ENCODE results near the gene BCL7A.

The BCL7A gene

DNA sequence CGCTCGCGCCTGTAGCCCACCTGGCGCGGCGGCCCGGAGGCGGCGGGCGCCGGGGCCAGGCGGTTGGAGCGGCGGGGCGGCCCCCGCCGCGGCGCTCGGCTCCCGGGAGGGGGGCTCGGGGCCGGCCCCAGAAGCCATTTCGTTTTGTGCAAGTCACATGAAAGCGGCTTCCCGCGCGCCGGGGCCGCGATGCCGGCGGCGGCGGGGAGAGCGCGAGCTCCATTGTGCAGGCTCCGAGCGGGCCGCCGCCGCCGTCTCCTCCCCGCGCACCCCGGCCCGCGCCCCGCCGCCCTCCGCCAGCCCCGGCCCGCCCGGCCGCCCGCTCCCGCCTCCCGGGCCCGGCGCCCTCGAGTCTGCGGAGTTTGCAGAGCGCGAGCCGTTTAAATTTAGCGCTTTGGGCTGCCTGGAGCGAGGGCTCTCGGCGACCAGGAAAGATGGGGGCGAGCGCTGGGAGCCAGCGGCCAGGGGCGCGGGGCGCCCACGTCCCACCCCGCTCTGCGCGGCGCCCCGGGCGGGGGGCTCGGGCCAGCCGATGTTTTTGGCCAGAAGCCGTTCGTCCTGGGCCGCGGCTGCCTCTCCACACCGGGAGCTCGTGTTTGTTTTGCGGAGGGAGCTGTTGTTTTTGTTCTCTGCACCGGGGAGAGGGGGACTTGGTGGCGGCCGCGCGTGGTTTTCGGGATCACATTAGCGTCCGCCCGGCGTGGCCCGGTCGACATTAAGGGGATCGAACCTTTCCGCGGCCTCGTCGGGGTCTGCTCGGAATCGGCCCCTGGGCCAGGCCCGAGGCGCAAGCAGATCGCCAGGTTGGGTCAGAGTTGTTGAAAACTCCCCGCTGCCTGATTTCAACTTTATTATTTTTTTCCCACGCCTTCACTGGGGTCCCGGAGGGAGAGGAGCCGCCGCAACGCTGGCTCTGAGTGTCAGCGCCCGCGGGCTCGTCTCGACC lies 982 bp downstream of the BCL7A start:
- TF ChIP-seq CTCF (IDR thresholded peaks at IDR 0.05): no peak
- no peak for TF ChIP-seq ZFX (IDR thresholded peaks at IDR 0.05; ENCODE audit: borderline replicate concordance)
- H3K27ac ChIP-seq: peak overlapping the region; percentile 87

DNA sequence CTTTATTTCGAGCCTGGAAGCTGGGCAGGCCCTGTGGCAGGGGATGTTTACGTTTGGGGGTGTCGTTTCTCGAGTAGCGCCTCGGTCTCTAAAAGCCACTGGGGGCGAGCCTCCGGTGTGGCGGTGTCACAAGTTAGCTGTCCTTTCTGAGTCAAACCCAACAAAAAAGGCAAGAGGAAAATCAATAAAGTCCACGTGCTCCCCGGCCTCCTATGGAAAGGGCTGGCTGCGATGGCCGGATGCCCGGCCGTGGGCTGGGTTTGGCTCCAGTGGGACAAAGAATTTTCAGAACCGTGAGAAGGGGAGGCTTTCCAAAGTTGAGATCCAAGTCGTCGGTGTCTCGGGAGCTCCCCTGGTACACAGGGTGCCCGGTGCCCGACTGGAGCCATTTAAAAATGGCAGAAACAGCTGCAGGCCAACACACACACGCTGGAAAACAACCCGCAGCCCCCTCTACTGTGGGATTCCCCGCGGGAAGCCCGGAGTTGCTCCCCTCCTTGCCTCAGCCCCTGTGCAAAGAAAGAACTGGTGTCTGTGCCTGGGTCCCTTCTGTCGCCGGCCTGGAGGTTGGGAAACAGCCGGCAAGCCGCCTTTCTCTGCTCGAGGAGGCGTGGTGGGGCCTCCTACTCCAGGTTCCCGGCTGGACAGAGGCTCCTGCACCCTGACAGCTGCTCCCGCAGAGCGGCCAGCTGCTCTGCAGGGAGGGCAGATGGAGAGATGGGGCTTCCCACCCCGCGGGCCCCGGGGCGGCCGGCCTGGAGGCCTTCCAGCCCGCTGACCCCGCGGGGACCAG lies 1.9 kb downstream of the BCL7A start:
- no peak for TF ChIP-seq CTCF (IDR thresholded peaks at IDR 0.05)
- no peak for TF ChIP-seq ZFX (IDR thresholded peaks at IDR 0.05; ENCODE audit: borderline replicate concordance)
- H3K27ac ChIP-seq: peak overlapping the region; percentile 87

DNA sequence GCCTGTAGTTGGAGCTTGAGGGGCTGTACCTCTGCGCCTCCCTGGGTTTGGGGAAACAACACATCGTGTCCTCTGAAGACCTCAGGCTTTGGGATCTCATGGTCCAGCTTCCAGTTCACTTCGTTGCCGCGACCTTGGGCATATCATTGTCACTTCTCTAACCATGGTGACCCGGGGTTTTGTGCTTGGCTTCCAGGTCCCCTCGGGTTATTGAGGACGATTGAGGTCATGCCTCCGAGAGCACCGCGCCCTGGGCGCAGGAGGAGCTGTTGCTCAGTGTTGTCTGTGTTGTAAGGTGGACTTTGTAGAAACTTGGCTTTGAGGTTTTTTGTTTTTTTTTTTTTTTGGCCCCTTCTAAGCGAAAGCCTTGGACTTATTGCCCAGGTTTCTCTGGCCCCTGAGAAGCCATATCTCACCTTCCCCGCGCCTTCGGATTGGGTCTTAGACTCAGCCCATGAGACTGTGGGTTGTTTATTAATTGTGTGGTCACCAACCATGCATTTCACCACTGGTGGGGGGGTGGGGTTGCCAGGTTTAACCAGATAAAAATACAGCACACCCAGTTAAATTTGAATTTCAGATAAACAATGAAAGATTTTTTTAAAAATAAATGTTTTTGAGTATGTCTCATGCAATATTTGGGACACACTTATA lies 2.6 kb downstream of the BCL7A start:
- H3K27ac ChIP-seq: peak overlapping the region; percentile 87
- no peak for TF ChIP-seq CTCF (IDR thresholded peaks at IDR 0.05)
- TF ChIP-seq ZFX (IDR thresholded peaks at IDR 0.05; ENCODE audit: borderline replicate concordance): no peak

DNA sequence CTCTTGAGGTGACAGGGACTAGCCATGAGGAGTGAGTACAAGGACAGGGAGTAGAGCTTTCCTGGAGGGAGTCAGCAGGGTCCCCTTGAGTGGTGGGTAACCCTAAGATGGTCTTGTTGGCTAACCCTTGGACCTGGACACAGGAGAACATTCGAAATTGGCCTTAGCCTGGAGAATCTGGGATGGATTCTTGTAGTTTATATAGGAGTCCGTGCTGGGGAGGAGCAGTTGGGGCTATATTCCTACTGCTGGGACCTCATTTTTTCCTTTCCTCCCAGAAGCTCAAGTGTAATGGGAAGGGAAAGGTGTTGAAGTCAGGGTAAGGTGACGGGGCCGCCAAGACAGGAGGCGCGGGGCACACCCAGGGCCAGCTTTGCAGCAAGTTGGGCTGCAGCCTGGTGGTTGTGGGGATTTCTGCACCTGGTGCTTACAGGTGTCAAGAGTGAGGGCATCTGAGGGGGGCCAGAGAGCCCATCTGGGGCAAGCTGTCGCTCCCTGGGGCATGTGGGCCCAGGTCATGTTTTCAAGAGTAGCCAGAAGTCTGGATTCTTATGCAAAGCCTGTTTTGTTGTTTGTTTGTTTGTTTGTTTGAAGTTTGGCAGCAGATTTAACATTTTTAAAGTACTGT lies 5.1 kb downstream of the BCL7A start:
- H3K27ac ChIP-seq: no peak overlapping the region
- TF ChIP-seq ZFX (IDR thresholded peaks at IDR 0.05; ENCODE audit: borderline replicate concordance): no peak
- TF ChIP-seq CTCF (IDR thresholded peaks at IDR 0.05): no peak

- H3K27ac ChIP-seq: no peak overlapping the region
- TF ChIP-seq ZFX (IDR thresholded peaks at IDR 0.05; ENCODE audit: borderline replicate concordance) (no peak), CTCF (IDR thresholded peaks at IDR 0.05) (no peak)
Measured at GRCh38 chr12:122028165-122028904, 6.7 kb downstream of the BCL7A start.

- TF ChIP-seq CTCF (IDR thresholded peaks at IDR 0.05) (no peak), ZFX (IDR thresholded peaks at IDR 0.05; ENCODE audit: borderline replicate concordance) (no peak)
- 0 out of 2 replicates have a peak overlapping the region, but pooled peaks have one; percentile 13 for H3K27ac ChIP-seq
Measured at GRCh38 chr12:122028905-122029560, 7.3 kb downstream of the BCL7A start.
